T47D (cell line): ENCODE measurements around the gene CREB5.
"Not testable (repeated sequence)": the region's sequence is repeated elsewhere in the genome, so short reads cannot be mapped to it uniquely, and the experiment has no call there.

ENCODE experiments used
- DNase-seq, 2 experiments: peaks; one replicate each; pipeline versions ENCODE4 v3.0.0 to v3.0.0-alpha.2; 2011 to 2012; ENCODE audit warnings: low read depth in 1 of 2, low spot score in 1 of 2
- JUND ChIP-seq: IDR thresholded peaks from 2 replicates; pipeline ENCODE4 v1.6.1; 2012; ENCODE audit warnings: low read depth
- in situ Hi-C: cut with HindIII; loops from 2 replicates; pipeline ENCODE4 v1.10.0; 2016; ENCODE audit warnings: low sequenced_read_pairs, low pct_unique_long_range_greater_than_20kb

Gene CREB5

GRCh38 chr7:28390426-28390825 lies 21.9 kb upstream of the CREB5 start:
- in situ Hi-C loops, result no loop called here
- DNase-seq, result no peak
- TF ChIP-seq JUND, result no peak

- in situ Hi-C loops, result no loop called here
- TF ChIP-seq JUND, result no peak
- DNase-seq, result no peak
Observed at GRCh38 chr7:28392289-28392688, 20.0 kb upstream of the CREB5 start.

- no peak for DNase-seq
- TF ChIP-seq JUND, result no peak
- in situ Hi-C loops, result no loop called here
Observed at GRCh38 chr7:28395404-28395803, 16.9 kb upstream of the CREB5 start.

GRCh38 chr7:28395831-28396230 lies 16.5 kb upstream of the CREB5 start:
- in situ Hi-C loops, result no loop called here
- DNase-seq, result no peak
- TF ChIP-seq JUND, result no peak

- DNase-seq, result no peak
- no peak for TF ChIP-seq JUND
- in situ Hi-C loops, result no loop called here
Observed at GRCh38 chr7:28397141-28397540, 15.2 kb upstream of the CREB5 start.

- TF ChIP-seq JUND, result no peak
- in situ Hi-C loops, result no loop called here
- DNase-seq, result no peak
Observed at GRCh38 chr7:28400838-28401360, 11.4 kb upstream of the CREB5 start.

GRCh38 chr7:28401567-28401966 lies 10.8 kb upstream of the CREB5 start:
- in situ Hi-C loops, DNase-seq: not testable (repeated sequence)

- no peak for DNase-seq
- no peak for TF ChIP-seq JUND
- in situ Hi-C loops, result no loop called here
Observed at GRCh38 chr7:28405662-28406061, 6.7 kb upstream of the CREB5 start.

GRCh38 chr7:28406192-28406591 lies 6.1 kb upstream of the CREB5 start:
- peak in 1 of 2 experiments; percentile 27 for DNase-seq
- in situ Hi-C loops, result no loop called here
- no peak for TF ChIP-seq JUND

- in situ Hi-C loops, result no loop called here
- no peak for DNase-seq
- TF ChIP-seq JUND, result no peak
Observed at GRCh38 chr7:28407651-28408050, 4.7 kb upstream of the CREB5 start.

GRCh38 chr7:28408105-28408959 lies 4.0 kb upstream of the CREB5 start:
- no peak for TF ChIP-seq JUND
- in situ Hi-C loops, result no loop called here
- no peak for DNase-seq

GRCh38 chr7:28408960-28409715 lies 3.2 kb upstream of the CREB5 start:
- peak; percentile 53 to 86 for DNase-seq
- TF ChIP-seq JUND, result no peak

More at GRCh38 chr7:28408960-28409715, 3.2 kb upstream of the CREB5 start:
- in situ Hi-C loops, result no loop called here
